GM19193 (cell line): ENCODE data around the gene SLC18B1.
A peak's percentile ranks its signal among the peaks of the same experiment; 100 is the strongest.

Source experiments
- POLR2A ChIP-seq: IDR thresholded peaks from 4 replicates; pipeline ENCODE4 v1.6.1; 2011; ENCODE audit not compliant: insufficient read depth, insufficient read length; ENCODE audit errors: extremely low read depth

SLC18B1 gene

DNA sequence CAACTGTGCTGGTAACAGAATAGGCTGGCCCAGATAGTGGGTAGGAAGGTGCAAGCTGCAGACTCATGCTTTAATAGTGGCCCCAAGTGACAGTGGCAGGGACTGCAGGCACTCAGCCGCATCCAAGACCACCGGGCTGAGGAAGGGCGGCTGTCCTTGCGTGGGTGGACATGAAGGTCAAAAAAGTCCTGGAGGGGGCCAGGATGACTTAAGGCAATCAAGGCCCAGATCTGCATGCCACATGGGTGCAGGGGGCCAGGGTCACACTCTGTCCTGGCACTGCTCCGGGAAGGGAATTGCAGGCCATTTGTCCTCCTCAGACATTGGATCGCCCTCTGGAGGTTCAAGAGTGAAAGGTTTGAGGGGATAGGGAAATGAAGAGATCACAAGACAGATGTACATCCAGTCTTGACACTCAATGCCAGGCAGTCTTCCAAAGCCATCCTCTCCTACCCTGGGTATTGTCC, 30.4 kb downstream of the SLC18B1 start:
- TF ChIP-seq POLR2A: no peak

DNA sequence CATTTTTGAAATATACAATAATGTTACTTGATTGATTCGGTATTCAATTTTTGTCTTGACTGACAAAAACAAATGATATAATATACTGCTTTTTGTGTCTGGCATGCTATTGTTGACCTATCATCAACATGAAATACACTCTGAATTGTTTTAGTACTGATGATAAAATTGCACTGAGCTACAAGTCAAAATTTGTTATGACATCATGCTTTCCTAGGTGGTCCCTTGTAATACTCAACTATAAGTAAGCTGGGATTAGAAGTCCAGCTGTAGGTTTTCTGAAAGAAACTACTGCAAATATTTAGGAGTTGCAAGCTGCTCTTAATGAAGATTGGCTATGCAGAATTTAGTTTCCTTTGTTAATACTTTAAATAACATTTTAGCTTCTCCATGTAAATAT, 32.9 kb downstream of the SLC18B1 start:
- TF ChIP-seq POLR2A: no peak

DNA sequence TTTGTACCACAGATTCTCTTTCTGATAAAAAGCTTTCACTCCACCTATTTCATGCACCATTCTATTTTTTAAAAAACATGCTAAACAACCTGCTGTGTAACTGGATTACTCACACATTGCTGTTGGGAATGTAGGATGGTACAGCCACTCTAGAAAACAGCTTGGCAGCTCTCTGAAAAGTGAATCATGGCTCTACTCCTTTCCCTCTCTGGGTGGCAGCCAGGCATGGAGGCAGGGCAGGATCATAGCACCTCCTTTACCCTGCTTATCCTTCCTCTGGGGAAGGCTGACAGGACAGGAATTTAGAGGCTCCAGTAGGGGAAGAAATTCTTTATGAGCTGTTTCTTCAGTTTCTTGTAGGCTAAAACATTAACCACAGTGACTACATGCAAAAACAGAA, 34.1 kb downstream of the SLC18B1 start:
- no peak for TF ChIP-seq POLR2A

DNA sequence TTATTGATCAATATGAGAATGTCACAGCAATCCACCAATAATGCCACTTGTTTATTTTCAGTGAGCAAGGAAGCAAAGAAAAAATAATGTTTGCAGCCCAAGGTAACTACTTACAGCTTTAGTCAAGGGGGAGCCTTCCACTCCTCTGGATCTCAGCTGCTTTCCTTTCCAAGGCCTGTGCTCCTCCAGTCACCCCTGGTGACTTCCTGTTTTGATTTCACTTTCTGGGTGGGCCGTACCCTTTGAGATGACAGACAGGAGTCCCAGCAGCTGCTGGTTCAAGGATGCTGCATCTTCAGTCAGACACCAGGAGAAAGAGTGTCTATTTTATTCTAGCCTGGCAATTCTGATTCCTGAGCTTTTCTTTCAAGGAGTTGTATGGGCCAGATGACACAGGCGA, 35.2 kb downstream of the SLC18B1 start:
- peak; percentile 35 for TF ChIP-seq POLR2A

DNA sequence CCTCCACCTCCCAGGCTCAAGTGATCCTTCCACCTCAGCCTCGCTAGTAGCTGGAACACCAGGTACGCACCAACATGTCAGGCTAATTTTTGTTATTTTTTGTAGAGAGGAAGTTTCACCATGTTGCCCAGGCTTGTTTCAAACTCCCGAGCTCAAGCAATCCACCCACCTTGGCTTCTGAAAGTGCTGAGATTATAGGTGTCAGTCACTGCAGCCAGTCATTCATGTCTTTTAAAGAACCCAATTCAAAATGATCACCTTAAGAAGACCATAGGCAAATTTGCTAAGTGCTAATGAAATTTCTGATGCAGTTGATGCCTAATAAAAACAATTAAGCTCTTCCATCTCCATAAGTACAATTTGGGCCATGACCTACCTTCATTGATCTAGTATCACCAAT, 38.2 kb downstream of the SLC18B1 start:
- no peak for TF ChIP-seq POLR2A

DNA sequence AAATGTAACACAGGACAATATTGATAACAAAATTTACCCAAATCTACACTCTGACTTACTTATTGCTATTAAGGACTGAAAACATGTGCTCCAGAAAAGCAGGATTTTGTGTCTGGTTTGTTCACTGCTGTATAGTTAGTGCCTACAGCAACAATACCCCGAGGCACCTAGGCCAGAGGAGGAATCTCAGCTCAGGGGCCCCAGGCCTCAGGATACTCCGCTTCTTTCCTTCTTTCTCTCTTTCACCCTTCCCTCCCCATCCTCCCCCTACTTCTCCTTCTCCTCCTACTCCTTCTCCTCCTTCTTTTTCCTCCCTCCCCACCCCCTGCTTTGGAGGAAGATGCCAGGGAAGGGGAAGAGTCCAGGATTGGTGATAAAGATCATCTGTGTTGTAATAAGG, 39.7 kb downstream of the SLC18B1 start:
- TF ChIP-seq POLR2A: no peak

DNA sequence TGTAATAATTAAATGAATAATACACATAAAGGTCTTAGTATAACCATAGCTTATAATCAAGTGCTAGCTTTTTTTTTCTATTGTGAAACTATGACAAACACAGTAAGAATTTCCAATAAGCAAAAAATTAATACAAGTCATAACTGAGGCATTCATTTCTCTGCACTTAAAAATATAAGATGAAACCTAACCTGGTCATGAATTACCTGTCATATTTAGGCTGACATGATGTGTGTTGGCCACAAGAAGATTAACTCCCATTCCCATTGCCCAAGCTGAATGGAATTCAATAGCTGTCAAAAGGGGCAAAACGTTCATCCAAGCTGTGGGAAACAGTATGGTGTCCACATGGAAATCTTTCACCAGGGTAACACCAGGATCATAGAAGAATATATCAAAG, 46.2 kb downstream of the SLC18B1 start:
- no peak for TF ChIP-seq POLR2A

DNA sequence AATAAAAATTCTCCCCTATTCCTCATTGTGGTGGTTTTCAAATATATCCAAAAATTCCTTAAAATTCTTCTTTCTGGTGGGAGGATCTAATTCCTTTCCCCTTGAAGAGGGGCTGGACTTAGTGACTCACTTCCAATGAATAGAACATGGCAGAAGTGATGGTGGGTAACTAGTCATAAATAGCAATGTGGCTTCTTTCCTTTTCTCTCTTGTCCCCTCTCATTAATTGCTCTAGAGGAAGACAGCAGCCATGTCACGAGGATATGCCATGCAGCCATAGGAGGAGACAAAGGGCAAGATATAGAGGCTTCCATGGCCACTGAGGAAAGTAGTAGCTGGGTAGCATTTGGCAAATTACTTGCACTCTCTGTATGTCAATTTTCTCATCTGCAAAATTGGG, 46.6 kb downstream of the SLC18B1 start:
- TF ChIP-seq POLR2A: no peak

DNA sequence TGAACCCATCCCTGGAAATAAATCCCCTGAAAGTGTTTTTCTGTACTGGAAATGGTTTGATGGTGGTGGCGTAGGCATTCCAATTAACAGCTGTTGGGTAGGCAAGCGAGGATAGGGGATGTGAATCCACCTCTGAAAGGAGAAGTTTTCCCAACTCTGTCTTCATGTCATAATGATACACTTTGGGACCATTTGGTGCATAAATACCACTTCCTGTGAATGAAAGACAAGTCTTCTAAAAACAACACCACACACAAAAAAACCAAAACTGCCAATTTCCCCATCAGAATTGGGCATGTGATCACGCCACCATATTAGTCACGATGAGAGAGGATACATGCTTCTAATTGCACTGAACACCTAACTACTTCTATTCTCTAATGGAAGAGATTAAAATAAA, 47.1 kb downstream of the SLC18B1 start:
- no peak for TF ChIP-seq POLR2A

DNA sequence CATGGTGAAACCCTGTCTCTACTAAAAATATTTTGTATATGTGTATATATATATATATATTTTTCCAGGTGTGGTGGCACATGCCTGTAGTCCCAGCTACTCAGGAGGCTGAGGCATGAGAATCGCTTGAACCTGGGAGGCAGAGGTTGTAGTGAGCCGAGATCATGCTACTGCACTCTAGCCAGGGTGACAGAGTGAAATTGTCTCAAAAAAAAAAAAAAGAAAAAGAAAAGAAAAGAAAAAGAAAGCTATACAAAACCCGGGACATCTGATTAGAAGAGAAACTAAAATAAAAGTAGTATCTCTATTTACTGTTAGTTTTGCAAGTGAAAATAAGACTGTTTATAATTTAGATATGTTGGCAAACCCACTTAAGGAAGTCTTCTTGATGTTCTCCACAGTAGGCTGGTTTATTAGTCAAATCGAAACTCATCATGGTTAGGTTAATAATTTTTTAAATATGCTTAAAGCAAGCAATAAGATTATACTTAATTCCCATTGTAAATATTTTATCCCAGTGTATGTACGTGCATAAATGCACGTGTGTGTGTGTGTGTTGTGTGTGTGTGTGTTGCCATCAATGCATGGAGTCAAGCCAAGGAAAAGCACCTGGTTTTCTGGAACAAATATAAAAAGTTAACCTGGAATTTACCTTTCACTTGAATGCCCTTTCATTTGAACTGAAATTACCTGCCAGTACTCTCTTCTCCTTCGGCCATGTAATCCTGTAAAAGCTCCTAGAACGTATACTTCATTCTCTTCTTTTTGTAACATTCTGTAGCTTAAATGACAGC, 47.8 kb downstream of the SLC18B1 start:
- TF ChIP-seq POLR2A: no peak

DNA sequence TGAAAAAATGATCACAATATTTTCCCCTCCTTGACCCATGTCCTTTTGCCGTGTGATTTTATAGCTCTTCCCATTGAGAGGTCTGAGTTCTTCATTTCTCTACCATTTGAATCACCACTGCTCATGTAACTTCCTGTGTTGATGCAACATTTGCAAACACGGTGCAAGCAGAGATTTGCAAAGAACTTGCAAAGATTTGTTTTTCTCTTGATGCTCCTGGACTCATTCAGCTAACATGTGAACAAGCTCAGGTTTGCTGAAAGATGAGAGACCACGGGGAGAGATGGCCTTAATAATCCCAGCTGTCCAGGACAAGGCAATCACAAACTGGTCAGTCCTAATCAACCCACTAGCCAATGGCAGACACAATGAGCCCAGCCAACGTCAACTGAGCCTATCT, 49.3 kb downstream of the SLC18B1 start:
- TF ChIP-seq POLR2A: no peak

DNA sequence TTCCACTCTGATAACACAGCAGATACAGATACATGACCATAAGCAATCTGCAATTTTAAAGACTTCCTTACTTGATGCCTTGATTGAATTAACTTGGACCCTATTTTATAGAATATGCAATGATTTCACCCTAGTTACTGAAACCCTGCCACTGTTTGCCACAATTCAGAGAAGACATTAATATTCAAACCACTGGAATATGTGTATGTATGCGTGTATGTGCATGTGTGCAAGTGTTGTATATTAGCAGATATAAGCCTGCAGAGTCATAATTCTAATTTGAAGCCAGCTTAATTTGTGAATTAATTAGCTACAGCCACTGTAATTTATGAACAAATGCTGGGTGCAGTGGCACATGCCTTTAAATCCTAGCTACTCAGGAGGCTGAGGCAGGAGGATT, 50.0 kb downstream of the SLC18B1 start:
- TF ChIP-seq POLR2A: no peak

DNA sequence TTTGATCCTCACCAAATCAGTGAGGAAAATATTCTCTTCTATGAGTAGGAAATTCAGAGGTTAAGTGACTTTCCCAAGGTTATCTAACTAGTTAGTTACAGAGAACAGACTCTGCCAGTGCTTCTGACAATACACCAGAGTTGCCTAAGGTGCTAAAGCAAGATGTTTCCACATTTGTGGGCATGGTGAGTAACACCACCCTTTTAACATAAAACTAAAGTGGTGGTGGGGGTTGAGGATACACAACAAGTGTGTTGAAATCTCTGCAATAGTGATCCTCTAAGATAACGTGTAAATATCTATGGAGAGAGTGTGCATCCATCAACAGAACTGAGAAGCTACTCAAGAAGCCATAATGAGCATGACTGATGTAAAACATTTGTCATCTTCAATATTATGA, 52.4 kb downstream of the SLC18B1 start:
- no peak for TF ChIP-seq POLR2A

DNA sequence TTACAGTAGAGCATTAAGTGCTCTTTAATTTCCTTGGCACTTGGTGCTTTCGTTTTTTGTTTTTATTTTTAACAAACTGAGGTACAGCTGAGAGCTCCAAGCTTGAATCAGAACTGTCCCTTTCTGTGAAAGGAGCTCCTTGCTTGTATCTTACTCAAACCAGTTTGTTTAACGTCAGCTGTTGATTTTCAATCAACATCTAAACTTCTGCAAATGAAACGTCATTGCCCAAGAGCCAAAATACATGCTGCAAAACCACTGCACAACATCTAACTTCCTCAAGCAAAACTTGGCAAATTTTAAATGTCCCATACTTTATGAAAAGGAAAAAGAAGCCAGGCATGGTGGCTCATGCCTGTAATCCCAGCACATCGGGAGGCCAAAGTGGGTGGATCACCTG, 55.9 kb downstream of the SLC18B1 start:
- TF ChIP-seq POLR2A: no peak

DNA sequence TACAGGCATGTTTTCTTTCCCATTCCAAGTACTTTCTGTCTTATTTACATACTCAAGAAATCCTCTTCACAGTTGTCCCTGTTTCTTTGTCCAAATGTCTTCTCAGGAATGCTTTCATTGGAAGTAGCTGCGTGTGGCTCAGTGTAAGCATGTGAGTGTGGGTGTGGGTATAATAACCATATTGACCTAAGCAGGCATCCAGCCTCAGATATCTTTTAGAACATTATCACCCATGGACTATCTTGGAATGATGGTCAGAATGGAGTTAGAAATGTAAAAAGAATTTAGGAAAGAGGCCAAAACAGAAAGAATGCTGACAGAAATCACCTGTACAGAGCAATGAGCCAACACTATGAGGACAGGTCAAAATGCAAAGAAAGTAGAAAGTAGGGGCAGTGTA, 57.2 kb downstream of the SLC18B1 start:
- no peak for TF ChIP-seq POLR2A

DNA sequence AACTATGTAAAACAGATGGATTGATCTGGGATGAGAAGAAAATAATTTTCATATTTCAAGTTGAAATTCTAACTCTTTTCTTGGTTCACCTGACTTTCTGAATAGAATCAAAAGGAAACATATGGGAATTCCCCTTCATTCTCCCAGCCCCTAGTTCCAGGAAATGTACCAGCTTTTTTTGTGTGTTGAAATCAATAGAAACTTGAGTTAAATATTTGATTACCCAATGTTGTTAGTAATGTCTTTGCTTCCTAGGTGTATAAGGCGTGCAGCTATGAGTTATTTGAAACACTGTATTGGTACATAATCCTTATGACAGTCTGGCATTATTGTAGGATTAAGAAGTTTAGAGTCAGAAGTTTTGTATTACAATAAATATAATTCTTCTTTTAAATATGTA, 62.2 kb downstream of the SLC18B1 start:
- no peak for TF ChIP-seq POLR2A
